ENCODE results near the gene DOCK8. TPM values are rescaled to one million over a fixed set of nuclear protein-coding genes. Genes with fewer than 3 reads are reported as not detected.

Gene DOCK8
- total RNA-seq, 1 donor = under 0.01 TPM

GRCh38 chr9:365436-365835 is 150.8 kb downstream of the DOCK8 start:
- DNase-seq (ENCODE audit: insufficient read length, low spot score, missing footprints) = no peak
- Histone ChIP-seq H3K4me2 (ENCODE audit: insufficient read depth, low read length) (no peak overlapping the region), H4K20me1 (ENCODE audit: insufficient read depth, low read length) (no peaks in the 10 kb centered on the region), H3K4me1 (ENCODE audit: insufficient read depth, low read length) (no peaks in the 10 kb centered on the region), H3K27me3 (ENCODE audit: insufficient read depth, low read length) (no peaks in the 10 kb centered on the region), H2AFZ (ENCODE audit: low read length) (no peak overlapping the region), H3K9me3 (ENCODE audit: low read depth, low read length) (no peaks in the 10 kb centered on the region), H3K4me3 (ENCODE audit: insufficient read depth, low read length) (no peak overlapping the region), H3K36me3 (ENCODE audit: insufficient read depth, low read length) (no peaks in the 10 kb centered on the region), H3K27ac (ENCODE audit: low read depth, low read length) (no peak overlapping the region), H3K79me2 (ENCODE audit: insufficient read depth, low read length) (no peaks in the 10 kb centered on the region)
- TF ChIP-seq, protein P1, sequence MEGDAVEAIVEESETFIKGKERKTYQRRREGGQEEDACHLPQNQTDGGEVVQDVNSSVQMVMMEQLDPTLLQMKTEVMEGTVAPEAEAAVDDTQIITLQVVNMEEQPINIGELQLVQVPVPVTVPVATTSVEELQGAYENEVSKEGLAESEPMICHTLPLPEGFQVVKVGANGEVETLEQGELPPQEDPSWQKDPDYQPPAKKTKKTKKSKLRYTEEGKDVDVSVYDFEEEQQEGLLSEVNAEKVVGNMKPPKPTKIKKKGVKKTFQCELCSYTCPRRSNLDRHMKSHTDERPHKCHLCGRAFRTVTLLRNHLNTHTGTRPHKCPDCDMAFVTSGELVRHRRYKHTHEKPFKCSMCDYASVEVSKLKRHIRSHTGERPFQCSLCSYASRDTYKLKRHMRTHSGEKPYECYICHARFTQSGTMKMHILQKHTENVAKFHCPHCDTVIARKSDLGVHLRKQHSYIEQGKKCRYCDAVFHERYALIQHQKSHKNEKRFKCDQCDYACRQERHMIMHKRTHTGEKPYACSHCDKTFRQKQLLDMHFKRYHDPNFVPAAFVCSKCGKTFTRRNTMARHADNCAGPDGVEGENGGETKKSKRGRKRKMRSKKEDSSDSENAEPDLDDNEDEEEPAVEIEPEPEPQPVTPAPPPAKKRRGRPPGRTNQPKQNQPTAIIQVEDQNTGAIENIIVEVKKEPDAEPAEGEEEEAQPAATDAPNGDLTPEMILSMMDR (IDR thresholded peaks at IDR 0.05; ENCODE audit: extremely low read depth, low read depth, low read length) = no peak

DNA sequence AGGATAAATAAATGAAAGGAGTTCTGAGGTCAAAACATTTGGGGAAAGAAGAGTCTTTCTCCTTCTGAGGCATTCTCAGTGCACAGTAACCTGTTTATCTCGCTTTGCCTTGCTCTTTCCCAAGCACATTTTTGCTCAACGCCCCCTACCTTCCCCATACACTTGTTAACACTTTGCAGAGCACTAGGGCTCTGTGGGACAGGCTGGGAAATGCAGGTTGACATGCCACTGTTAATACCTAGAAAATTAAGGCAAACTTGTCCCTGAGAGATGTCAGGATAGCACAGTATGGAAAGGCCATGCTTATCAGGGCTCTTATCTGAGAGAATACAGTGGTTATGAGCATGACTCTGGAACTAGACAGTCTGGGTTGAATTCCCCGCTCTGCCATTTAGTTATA is 152.0 kb downstream of the DOCK8 start:
- Histone ChIP-seq H3K9me3 (ENCODE audit: low read depth, low read length) (no peaks in the 10 kb centered on the region), H3K4me1 (ENCODE audit: insufficient read depth, low read length) (no peaks in the 10 kb centered on the region), H2AFZ (ENCODE audit: low read length) (no peak overlapping the region), H3K4me3 (ENCODE audit: insufficient read depth, low read length) (no peak overlapping the region), H3K27me3 (ENCODE audit: insufficient read depth, low read length) (no peaks in the 10 kb centered on the region), H3K27ac (ENCODE audit: low read depth, low read length) (no peak overlapping the region), H3K36me3 (ENCODE audit: insufficient read depth, low read length) (no peaks in the 10 kb centered on the region), H3K4me2 (ENCODE audit: insufficient read depth, low read length) (no peak overlapping the region), H4K20me1 (ENCODE audit: insufficient read depth, low read length) (no peaks in the 10 kb centered on the region), H3K79me2 (ENCODE audit: insufficient read depth, low read length) (no peaks in the 10 kb centered on the region)
- DNase-seq (ENCODE audit: insufficient read length, low spot score, missing footprints) = no peak
- TF ChIP-seq, protein P1 (IDR thresholded peaks at IDR 0.05; ENCODE audit: extremely low read depth, low read depth, low read length) = no peak

DNA sequence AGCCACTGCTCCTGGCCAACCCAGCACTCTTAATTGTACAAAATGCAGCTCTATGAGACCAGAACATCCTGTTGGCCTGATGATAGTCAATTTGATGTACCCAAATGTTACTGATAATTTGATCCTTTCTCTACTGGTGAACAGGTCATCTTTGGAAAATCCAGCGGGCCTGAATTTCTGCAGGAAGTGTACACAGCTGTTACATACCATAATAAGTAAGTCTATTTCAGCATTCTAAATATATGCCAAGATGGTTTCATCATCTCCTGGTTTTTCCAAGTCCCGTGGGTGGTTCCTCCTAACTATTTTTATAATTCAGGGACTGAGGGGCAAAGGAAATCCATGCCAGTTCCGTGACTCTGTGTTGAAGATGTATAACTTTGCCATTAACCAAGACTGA is 155.4 kb downstream of the DOCK8 start:
- Histone ChIP-seq H3K4me3 (ENCODE audit: insufficient read depth, low read length) (no peak overlapping the region), H4K20me1 (ENCODE audit: insufficient read depth, low read length) (no peaks in the 10 kb centered on the region), H3K36me3 (ENCODE audit: insufficient read depth, low read length) (no peaks in the 10 kb centered on the region), H3K27me3 (ENCODE audit: insufficient read depth, low read length) (no peaks in the 10 kb centered on the region), H3K9me3 (ENCODE audit: low read depth, low read length) (no peaks in the 10 kb centered on the region), H2AFZ (ENCODE audit: low read length) (no peak overlapping the region), H3K4me2 (ENCODE audit: insufficient read depth, low read length) (no peak overlapping the region), H3K4me1 (ENCODE audit: insufficient read depth, low read length) (no peaks in the 10 kb centered on the region), H3K27ac (ENCODE audit: low read depth, low read length) (no peak overlapping the region), H3K79me2 (ENCODE audit: insufficient read depth, low read length) (no peaks in the 10 kb centered on the region)
- TF ChIP-seq, protein P1 (IDR thresholded peaks at IDR 0.05; ENCODE audit: extremely low read depth, low read depth, low read length) = no peak
- DNase-seq (ENCODE audit: insufficient read length, low spot score, missing footprints) = no peak

DNA sequence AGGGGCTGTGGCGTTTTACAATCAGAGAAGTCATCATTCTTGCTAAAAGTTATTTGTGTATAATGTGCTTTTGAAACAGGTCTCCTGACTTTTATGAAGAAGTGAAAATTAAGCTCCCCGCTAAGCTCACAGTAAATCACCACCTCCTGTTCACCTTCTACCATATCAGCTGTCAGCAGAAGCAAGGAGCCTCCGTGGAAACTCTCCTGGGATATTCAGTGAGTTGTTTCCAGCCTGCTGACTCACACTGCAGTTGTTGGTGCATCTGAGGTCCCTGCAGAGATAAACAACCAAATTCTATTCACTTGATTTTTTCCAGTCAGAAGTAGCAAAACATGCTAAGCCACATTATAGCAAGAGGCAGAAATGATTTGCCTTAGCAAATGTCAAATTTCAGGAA is 156.7 kb downstream of the DOCK8 start:
- no peaks in the 10 kb centered on the region for H3K27me3 ChIP-seq (ENCODE audit: insufficient read depth, low read length)
- no peaks in the 10 kb centered on the region for H3K36me3 ChIP-seq (ENCODE audit: insufficient read depth, low read length)
- no peak overlapping the region for H3K27ac ChIP-seq (ENCODE audit: low read depth, low read length)
- no peak overlapping the region for H3K4me3 ChIP-seq (ENCODE audit: insufficient read depth, low read length)
- H2AFZ ChIP-seq (ENCODE audit: low read length) = no peak overlapping the region
- no peaks in the 10 kb centered on the region for H3K9me3 ChIP-seq (ENCODE audit: low read depth, low read length)
- H4K20me1 ChIP-seq (ENCODE audit: insufficient read depth, low read length) = no peaks in the 10 kb centered on the region
- no peak overlapping the region for H3K4me2 ChIP-seq (ENCODE audit: insufficient read depth, low read length)
- no peaks in the 10 kb centered on the region for H3K4me1 ChIP-seq (ENCODE audit: insufficient read depth, low read length)
- TF ChIP-seq, protein P1 (IDR thresholded peaks at IDR 0.05; ENCODE audit: extremely low read depth, low read depth, low read length) = no peak
- no peak for DNase-seq (ENCODE audit: insufficient read length, low spot score, missing footprints)
- no peaks in the 10 kb centered on the region for H3K79me2 ChIP-seq (ENCODE audit: insufficient read depth, low read length)
